GM12874 (cell line): ENCODE data around the gene SEC61B.

Source experiments
- CTCF ChIP-seq: IDR thresholded peaks from 2 replicates; pipeline ENCODE4 v1.5.1; 2011; ENCODE audit warnings: low read depth, mild to moderate bottlenecking, control low read depth, low read length, moderate library complexity; ENCODE audit not compliant: insufficient read depth

The SEC61B gene

GRCh38 chr9:99216073-99216472, 6.0 kb upstream of the SEC61B start:
- no peak for TF ChIP-seq CTCF

- no peak for TF ChIP-seq CTCF
Measured at GRCh38 chr9:99220011-99220410, 2.1 kb upstream of the SEC61B start.

GRCh38 chr9:99221266-99221620, 839 bp upstream of the SEC61B start:
- TF ChIP-seq CTCF, result no peak

GRCh38 chr9:99222416-99223270, 561 bp downstream of the SEC61B start:
- no peak for TF ChIP-seq CTCF

- no peak for TF ChIP-seq CTCF
Measured at GRCh38 chr9:99224445-99224844, 2.4 kb downstream of the SEC61B start.

- TF ChIP-seq CTCF, result no peak
Measured at GRCh38 chr9:99226054-99226453, 4.0 kb downstream of the SEC61B start.

- no peak for TF ChIP-seq CTCF
Measured at GRCh38 chr9:99230206-99230605, 8.1 kb downstream of the SEC61B start.
